ENCODE results near the gene SUCLA2. TPM values are rescaled to one million over a fixed set of nuclear protein-coding genes. Genes with fewer than 3 reads are reported as not detected.
"Not testable (repeated sequence)": the region's sequence is repeated elsewhere in the genome, so short reads cannot be mapped to it uniquely, and the experiment has no call there.

SUCLA2 gene
- total RNA-seq, 2 donors from 2014 or later: 15.6 to 21.3 TPM

GRCh38 chr13:47964863-47965262, 36.2 kb downstream of the SUCLA2 start:
- H3K4me3 Mint-ChIP-seq: no peak overlapping the region
- H3K36me3 Mint-ChIP-seq (ENCODE audit: low read depth): peaks cover 15% of the 10 kb centered on the region
- no peak for ATAC-seq
- no peaks in the 10 kb centered on the region for H3K4me1 Mint-ChIP-seq
- H3K27me3 Mint-ChIP-seq: no peaks in the 10 kb centered on the region
- H3K27ac Mint-ChIP-seq: no peak overlapping the region
- DNase-seq: no peak
- peaks cover 3% of the 10 kb centered on the region for H3K9me3 ChIP-seq (ENCODE audit: control insufficient read depth, low read length, poor library complexity, severe bottlenecking)

GRCh38 chr13:47962237-47962636, 38.8 kb downstream of the SUCLA2 start:
- no peak overlapping the region for H3K4me3 Mint-ChIP-seq
- DNase-seq (no peak), ATAC-seq (no peak)
- no peaks in the 10 kb centered on the region for H3K27me3 Mint-ChIP-seq
- H3K9me3 ChIP-seq (ENCODE audit: control insufficient read depth, low read length, poor library complexity, severe bottlenecking): peaks cover 11% of the 10 kb centered on the region
- no peak overlapping the region for H3K27ac Mint-ChIP-seq
- peaks cover 16% of the 10 kb centered on the region for H3K36me3 Mint-ChIP-seq (ENCODE audit: low read depth)
- H3K4me1 Mint-ChIP-seq: no peaks in the 10 kb centered on the region

- H3K27me3 Mint-ChIP-seq: no peaks in the 10 kb centered on the region
- no peaks in the 10 kb centered on the region for H3K4me1 Mint-ChIP-seq
- H3K36me3 Mint-ChIP-seq (ENCODE audit: low read depth): peaks cover 10% of the 10 kb centered on the region
- no peak overlapping the region for H3K4me3 Mint-ChIP-seq
- peaks cover 12% of the 10 kb centered on the region for H3K9me3 ChIP-seq (ENCODE audit: control insufficient read depth, low read length, poor library complexity, severe bottlenecking)
- ATAC-seq (no peak), DNase-seq (no peak)
- H3K27ac Mint-ChIP-seq: no peak overlapping the region
These were observed 41.4 kb downstream of the SUCLA2 start for GRCh38 chr13:47959468-47960247.

- Mint-ChIP-seq H3K4me1 (peaks cover 4% of the 10 kb centered on the region), H3K36me3 (ENCODE audit: low read depth) (peaks cover 9% of the 10 kb centered on the region), H3K27ac (no peak overlapping the region), H3K4me3 (no peak overlapping the region), H3K27me3 (no peaks in the 10 kb centered on the region)
- H3K9me3 ChIP-seq (ENCODE audit: control insufficient read depth, low read length, poor library complexity, severe bottlenecking): peaks cover 12% of the 10 kb centered on the region
- DNase-seq (no peak), ATAC-seq (no peak)
These were observed 44.0 kb downstream of the SUCLA2 start for GRCh38 chr13:47957073-47957472.

- no peaks in the 10 kb centered on the region for H3K27me3 Mint-ChIP-seq
- ATAC-seq (no peak), DNase-seq (no peak)
- H3K36me3 Mint-ChIP-seq (ENCODE audit: low read depth): peaks cover 18% of the 10 kb centered on the region
- peaks cover 12% of the 10 kb centered on the region for H3K9me3 ChIP-seq (ENCODE audit: control insufficient read depth, low read length, poor library complexity, severe bottlenecking)
- peaks cover 12% of the 10 kb centered on the region for H3K4me1 Mint-ChIP-seq
- H3K27ac Mint-ChIP-seq: no peak overlapping the region
- no peak overlapping the region for H3K4me3 Mint-ChIP-seq
These were observed 45.2 kb downstream of the SUCLA2 start for GRCh38 chr13:47955836-47956235.

- Mint-ChIP-seq H3K27me3 (no peaks in the 10 kb centered on the region), H3K27ac (no peak overlapping the region), H3K36me3 (ENCODE audit: low read depth) (peaks cover 28% of the 10 kb centered on the region), H3K4me1 (peaks cover 17% of the 10 kb centered on the region), H3K4me3 (no peak overlapping the region)
- DNase-seq: no peak
- no peak for ATAC-seq
- no peaks in the 10 kb centered on the region for H3K9me3 ChIP-seq (ENCODE audit: control insufficient read depth, low read length, poor library complexity, severe bottlenecking)
These were observed 51.3 kb downstream of the SUCLA2 start for GRCh38 chr13:47949799-47950198.

GRCh38 chr13:47945738-47946137, 55.3 kb downstream of the SUCLA2 start:
- ATAC-seq (no peak), DNase-seq (no peak)
- no peak overlapping the region for H3K4me3 Mint-ChIP-seq
- H3K4me1 Mint-ChIP-seq: peaks cover 6% of the 10 kb centered on the region
- no peak overlapping the region for H3K27ac Mint-ChIP-seq
- peaks cover 17% of the 10 kb centered on the region for H3K36me3 Mint-ChIP-seq (ENCODE audit: low read depth)
- H3K9me3 ChIP-seq (ENCODE audit: control insufficient read depth, low read length, poor library complexity, severe bottlenecking): no peaks in the 10 kb centered on the region
- H3K27me3 Mint-ChIP-seq: no peaks in the 10 kb centered on the region

- not testable (repeated sequence) for H3K9me3 ChIP-seq (ENCODE audit: control insufficient read depth, low read length, poor library complexity, severe bottlenecking); H3K27me3 Mint-ChIP-seq; DNase-seq; H3K4me1 Mint-ChIP-seq; ATAC-seq; H3K27ac Mint-ChIP-seq; H3K4me3 Mint-ChIP-seq
- peaks cover 17% of the 10 kb centered on the region for H3K36me3 Mint-ChIP-seq (ENCODE audit: low read depth)
These were observed 55.9 kb downstream of the SUCLA2 start for GRCh38 chr13:47945146-47945545.

GRCh38 chr13:47934371-47934770, 66.7 kb downstream of the SUCLA2 start:
- no peaks in the 10 kb centered on the region for H3K36me3 Mint-ChIP-seq (ENCODE audit: low read depth)
- H3K27me3 Mint-ChIP-seq: no peaks in the 10 kb centered on the region
- H3K4me3 Mint-ChIP-seq: no peak overlapping the region
- no peaks in the 10 kb centered on the region for H3K9me3 ChIP-seq (ENCODE audit: control insufficient read depth, low read length, poor library complexity, severe bottlenecking)
- H3K4me1 Mint-ChIP-seq: peaks cover 4% of the 10 kb centered on the region
- ATAC-seq: no peak
- DNase-seq: no peak
- H3K27ac Mint-ChIP-seq: no peak overlapping the region

- no peak for ATAC-seq
- peaks cover 4% of the 10 kb centered on the region for H3K4me1 Mint-ChIP-seq
- no peaks in the 10 kb centered on the region for H3K9me3 ChIP-seq (ENCODE audit: control insufficient read depth, low read length, poor library complexity, severe bottlenecking)
- no peaks in the 10 kb centered on the region for H3K36me3 Mint-ChIP-seq (ENCODE audit: low read depth)
- no peak overlapping the region for H3K4me3 Mint-ChIP-seq
- no peak for DNase-seq
- H3K27me3 Mint-ChIP-seq: no peaks in the 10 kb centered on the region
- H3K27ac Mint-ChIP-seq: no peak overlapping the region
These were observed 67.8 kb downstream of the SUCLA2 start for GRCh38 chr13:47932950-47933923.

GRCh38 chr13:47930649-47931165, 70.4 kb downstream of the SUCLA2 start:
- Mint-ChIP-seq H3K27me3 (no peaks in the 10 kb centered on the region), H3K27ac (no peak overlapping the region), H3K36me3 (ENCODE audit: low read depth) (no peaks in the 10 kb centered on the region), H3K4me3 (no peak overlapping the region), H3K4me1 (peaks cover 4% of the 10 kb centered on the region)
- no peaks in the 10 kb centered on the region for H3K9me3 ChIP-seq (ENCODE audit: control insufficient read depth, low read length, poor library complexity, severe bottlenecking)
- ATAC-seq (no peak), DNase-seq (no peak)

- no peak for ATAC-seq
- no peaks in the 10 kb centered on the region for H3K9me3 ChIP-seq (ENCODE audit: control insufficient read depth, low read length, poor library complexity, severe bottlenecking)
- no peaks in the 10 kb centered on the region for H3K36me3 Mint-ChIP-seq (ENCODE audit: low read depth)
- no peak overlapping the region for H3K4me3 Mint-ChIP-seq
- no peaks in the 10 kb centered on the region for H3K4me1 Mint-ChIP-seq
- DNase-seq: no peak
- H3K27me3 Mint-ChIP-seq: no peaks in the 10 kb centered on the region
- no peak overlapping the region for H3K27ac Mint-ChIP-seq
These were observed 71.9 kb downstream of the SUCLA2 start for GRCh38 chr13:47929156-47929555.

GRCh38 chr13:47917022-47917574, 84.0 kb downstream of the SUCLA2 start:
- Mint-ChIP-seq H3K27me3 (no peaks in the 10 kb centered on the region), H3K4me3 (no peak overlapping the region), H3K36me3 (ENCODE audit: low read depth) (peaks cover 2% of the 10 kb centered on the region), H3K4me1 (no peaks in the 10 kb centered on the region), H3K27ac (no peak overlapping the region)
- no peaks in the 10 kb centered on the region for H3K9me3 ChIP-seq (ENCODE audit: control insufficient read depth, low read length, poor library complexity, severe bottlenecking)
- ATAC-seq (no peak), DNase-seq (no peak)
